ENCODE data around the gene ABCA4.

The ABCA4 gene

DNA sequence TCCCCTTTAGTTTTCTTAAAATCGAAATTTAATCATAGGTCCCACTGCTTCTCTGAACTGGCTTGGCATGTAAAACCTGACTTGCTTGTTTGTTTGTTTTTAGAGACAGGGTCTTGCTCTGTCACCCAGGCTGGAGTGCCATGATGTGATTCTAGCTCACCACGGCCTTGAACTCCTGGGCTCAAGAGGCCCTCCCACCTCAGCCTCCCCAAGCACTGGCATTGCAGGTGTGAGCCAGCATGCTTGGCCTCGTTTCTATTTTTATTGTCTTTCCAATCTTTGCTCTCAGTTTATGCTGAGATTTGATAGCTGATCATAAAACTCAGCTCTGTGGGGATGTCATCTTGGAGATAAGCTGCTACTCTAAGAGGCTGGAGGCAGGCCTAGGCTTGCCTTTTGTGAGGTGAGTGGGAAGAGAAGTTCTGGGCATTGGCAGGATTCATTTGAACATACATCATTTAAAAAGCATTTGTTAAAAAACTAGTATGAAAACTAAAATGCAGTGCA is 160.3 kb downstream of the ABCA4 start:
- no peak for DNase-seq
- H3K4me1 ChIP-seq (ENCODE audit: low read length) = no peaks in the 10 kb centered on the region
- no peaks in the 10 kb centered on the region for H4K20me1 ChIP-seq (ENCODE audit: insufficient read depth, low read length)
- H3K79me2 ChIP-seq (ENCODE audit: low read length) = no peaks in the 10 kb centered on the region
- H3K36me3 ChIP-seq (replicated peaks; ENCODE audit: insufficient read depth, low read length) = no peaks in the 10 kb centered on the region
- no peaks in the 10 kb centered on the region for H3K9me3 ChIP-seq (replicated peaks; ENCODE audit: insufficient read depth, low read length)
- H3K9me2 ChIP-seq (replicated peaks; ENCODE audit: insufficient read depth, low read length) = no peaks in the 10 kb centered on the region
- H3K27ac ChIP-seq (ENCODE audit: low read length) = no peak overlapping the region
- H3K27me3 ChIP-seq (replicated peaks; ENCODE audit: insufficient read depth, low read length) = no peaks in the 10 kb centered on the region
- no peak overlapping the region for H3K9ac ChIP-seq (ENCODE audit: low read length)
- H3F3A ChIP-seq (ENCODE audit: insufficient read depth, low read length) = no peaks in the 10 kb centered on the region
- H3K4me2 ChIP-seq (ENCODE audit: low read depth, low read length) = no peak overlapping the region
- H2AFZ ChIP-seq (ENCODE audit: low read length) = no peak overlapping the region
- TF ChIP-seq EZH2 (optimal IDR thresholded peaks at IDR 0.05; ENCODE audit: low read depth, low read length) = no peak
- TF ChIP-seq EZH2phosphoT487 (IDR thresholded peaks at IDR 0.05; ENCODE audit: low read length) = no peak
- TF ChIP-seq, protein P1, sequence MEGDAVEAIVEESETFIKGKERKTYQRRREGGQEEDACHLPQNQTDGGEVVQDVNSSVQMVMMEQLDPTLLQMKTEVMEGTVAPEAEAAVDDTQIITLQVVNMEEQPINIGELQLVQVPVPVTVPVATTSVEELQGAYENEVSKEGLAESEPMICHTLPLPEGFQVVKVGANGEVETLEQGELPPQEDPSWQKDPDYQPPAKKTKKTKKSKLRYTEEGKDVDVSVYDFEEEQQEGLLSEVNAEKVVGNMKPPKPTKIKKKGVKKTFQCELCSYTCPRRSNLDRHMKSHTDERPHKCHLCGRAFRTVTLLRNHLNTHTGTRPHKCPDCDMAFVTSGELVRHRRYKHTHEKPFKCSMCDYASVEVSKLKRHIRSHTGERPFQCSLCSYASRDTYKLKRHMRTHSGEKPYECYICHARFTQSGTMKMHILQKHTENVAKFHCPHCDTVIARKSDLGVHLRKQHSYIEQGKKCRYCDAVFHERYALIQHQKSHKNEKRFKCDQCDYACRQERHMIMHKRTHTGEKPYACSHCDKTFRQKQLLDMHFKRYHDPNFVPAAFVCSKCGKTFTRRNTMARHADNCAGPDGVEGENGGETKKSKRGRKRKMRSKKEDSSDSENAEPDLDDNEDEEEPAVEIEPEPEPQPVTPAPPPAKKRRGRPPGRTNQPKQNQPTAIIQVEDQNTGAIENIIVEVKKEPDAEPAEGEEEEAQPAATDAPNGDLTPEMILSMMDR (IDR thresholded peaks at IDR 0.05; ENCODE audit: low read length) = no peak
- H3K4me3 ChIP-seq (ENCODE audit: low read length) = no peak overlapping the region

DNA sequence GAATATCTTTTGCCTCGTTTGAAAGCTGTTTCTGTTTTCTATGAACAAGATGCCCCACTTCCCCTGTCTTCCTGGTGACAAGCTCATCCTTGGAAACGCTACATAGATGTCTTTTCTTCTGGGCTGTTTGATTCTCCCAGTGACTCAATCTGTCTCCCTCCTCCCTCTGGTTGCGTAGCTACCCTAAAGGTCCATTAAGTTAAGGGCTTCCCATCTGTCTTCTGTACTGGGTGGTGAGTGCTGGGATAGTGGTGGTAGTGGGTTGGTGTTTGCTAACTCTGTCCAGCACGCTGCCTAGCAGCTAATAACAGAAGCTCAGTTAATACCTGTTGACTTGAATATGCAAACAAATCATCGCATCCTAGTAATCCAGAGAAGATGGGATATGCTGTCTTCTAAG is 161.5 kb downstream of the ABCA4 start:
- DNase-seq = no peak
- Histone ChIP-seq H3F3A (ENCODE audit: insufficient read depth, low read length) (no peaks in the 10 kb centered on the region), H3K4me1 (ENCODE audit: low read length) (no peaks in the 10 kb centered on the region), H3K9ac (ENCODE audit: low read length) (no peak overlapping the region), H2AFZ (ENCODE audit: low read length) (no peak overlapping the region), H3K9me2 (replicated peaks; ENCODE audit: insufficient read depth, low read length) (no peaks in the 10 kb centered on the region), H3K9me3 (replicated peaks; ENCODE audit: insufficient read depth, low read length) (no peaks in the 10 kb centered on the region), H3K4me2 (ENCODE audit: low read depth, low read length) (no peak overlapping the region), H3K27me3 (replicated peaks; ENCODE audit: insufficient read depth, low read length) (no peaks in the 10 kb centered on the region), H3K79me2 (ENCODE audit: low read length) (no peaks in the 10 kb centered on the region), H3K27ac (ENCODE audit: low read length) (no peak overlapping the region), H3K36me3 (replicated peaks; ENCODE audit: insufficient read depth, low read length) (no peaks in the 10 kb centered on the region), H4K20me1 (ENCODE audit: insufficient read depth, low read length) (no peaks in the 10 kb centered on the region), H3K4me3 (ENCODE audit: low read length) (no peak overlapping the region)
- TF ChIP-seq EZH2 (optimal IDR thresholded peaks at IDR 0.05; ENCODE audit: low read depth, low read length) = no peak
- no peak for TF ChIP-seq EZH2phosphoT487 (IDR thresholded peaks at IDR 0.05; ENCODE audit: low read length)
- TF ChIP-seq, protein P1 (IDR thresholded peaks at IDR 0.05; ENCODE audit: low read length) = no peak

DNA sequence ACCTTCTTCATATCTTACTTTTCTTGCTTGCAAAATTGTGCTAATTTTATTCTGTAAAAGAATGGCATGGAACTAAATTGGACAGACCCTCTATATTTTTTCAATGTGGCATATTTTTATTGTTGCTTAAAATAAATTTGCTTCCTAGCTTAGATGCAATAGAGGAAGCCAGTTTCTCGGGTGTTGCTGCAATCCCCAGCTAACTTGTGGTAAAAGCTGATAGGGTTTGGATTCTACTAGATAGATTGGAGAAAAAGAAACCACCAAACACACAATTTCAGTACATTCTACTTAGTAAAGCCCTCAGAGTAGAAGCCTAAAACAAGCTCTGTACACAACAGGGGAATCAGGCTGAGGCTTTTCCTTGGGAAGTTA is 162.2 kb downstream of the ABCA4 start:
- H3K27ac ChIP-seq (ENCODE audit: low read length) = no peak overlapping the region
- H3K9me3 ChIP-seq (replicated peaks; ENCODE audit: insufficient read depth, low read length) = no peaks in the 10 kb centered on the region
- H3K9me2 ChIP-seq (replicated peaks; ENCODE audit: insufficient read depth, low read length) = no peaks in the 10 kb centered on the region
- DNase-seq = no peak
- H2AFZ ChIP-seq (ENCODE audit: low read length) = no peak overlapping the region
- H4K20me1 ChIP-seq (ENCODE audit: insufficient read depth, low read length) = no peaks in the 10 kb centered on the region
- H3K9ac ChIP-seq (ENCODE audit: low read length) = no peak overlapping the region
- H3K36me3 ChIP-seq (replicated peaks; ENCODE audit: insufficient read depth, low read length) = no peaks in the 10 kb centered on the region
- no peaks in the 10 kb centered on the region for H3K79me2 ChIP-seq (ENCODE audit: low read length)
- H3F3A ChIP-seq (ENCODE audit: insufficient read depth, low read length) = no peaks in the 10 kb centered on the region
- H3K27me3 ChIP-seq (replicated peaks; ENCODE audit: insufficient read depth, low read length) = no peaks in the 10 kb centered on the region
- TF ChIP-seq, protein P1 (IDR thresholded peaks at IDR 0.05; ENCODE audit: low read length) = no peak
- no peak for TF ChIP-seq EZH2phosphoT487 (IDR thresholded peaks at IDR 0.05; ENCODE audit: low read length)
- no peak for TF ChIP-seq EZH2 (optimal IDR thresholded peaks at IDR 0.05; ENCODE audit: low read depth, low read length)
- H3K4me3 ChIP-seq (ENCODE audit: low read length) = no peak overlapping the region
- H3K4me2 ChIP-seq (ENCODE audit: low read depth, low read length) = no peak overlapping the region
- no peaks in the 10 kb centered on the region for H3K4me1 ChIP-seq (ENCODE audit: low read length)
